AG10803 (cell line): ENCODE results near the gene HNRNPUL2.
"Not testable (repeated sequence)": the region's sequence is repeated elsewhere in the genome, so short reads cannot be mapped to it uniquely, and the experiment has no call there.

Source experiments
- DNase-seq: peaks from one replicate; pipeline ENCODE4 v3.0.0; 2010; ENCODE audit warnings: low read depth
- H3K4me3 ChIP-seq: 2 replicates; pipeline ENCODE4 v1.5.1; 2011; ENCODE audit warnings: mild to moderate bottlenecking, low read length, control low read depth
- CTCF ChIP-seq: conservative IDR thresholded peaks from 2 replicates; pipeline ENCODE4 v1.5.1; 2011; ENCODE audit warnings: mild to moderate bottlenecking, low read length, control low read depth, inconsistent platforms

HNRNPUL2 gene

GRCh38 chr11:62727165-62727871, at the start of gene HNRNPUL2:
TSS of gene HNRNPUL2 (minus strand) at chr11:62727457. CDS start at chr11:62727156, 301 bp downstream.
- DNase-seq, result peak; percentile 99
- TF ChIP-seq CTCF, result peak; percentile 38
- peak within 1 kb of the TSS; percentile 99 for H3K4me3 ChIP-seq

- no peak overlapping the region for H3K4me3 ChIP-seq
- no peak for DNase-seq
- TF ChIP-seq CTCF, result no peak
Measured at GRCh38 chr11:62775646-62776045, 48.4 kb upstream of the HNRNPUL2 start.

GRCh38 chr11:62774407-62774806, 47.1 kb upstream of the HNRNPUL2 start:
- TF ChIP-seq CTCF, result no peak
- DNase-seq, result no peak
- no peak overlapping the region for H3K4me3 ChIP-seq

GRCh38 chr11:62771144-62772021, 44.1 kb upstream of the HNRNPUL2 start, which contains the start of gene TAF6L:
TSS of gene TAF6L (plus strand) at chr11:62771396. CDS start at chr11:62775784, 4,388 bp downstream.
- no peak for TF ChIP-seq CTCF
- H3K4me3 ChIP-seq, result peak within 1 kb of the TSS; percentile 80
- DNase-seq, result peak; percentile 95

GRCh38 chr11:62770778-62771143, 43.5 kb upstream of the HNRNPUL2 start:
- peak; percentile 16 for DNase-seq
- no peak for TF ChIP-seq CTCF

GRCh38 chr11:62760867-62761227, 33.6 kb upstream of the HNRNPUL2 start:
- H3K4me3 ChIP-seq, result peak overlapping the region; percentile 93
- not testable (repeated sequence) for DNase-seq

More at GRCh38 chr11:62770778-62771143, 43.5 kb upstream of the HNRNPUL2 start:
- H3K4me3 ChIP-seq, result peak overlapping the region; percentile 80

- TF ChIP-seq CTCF, result no peak
- no peak for DNase-seq
- no peak overlapping the region for H3K4me3 ChIP-seq
Measured at GRCh38 chr11:62757846-62758788, 30.9 kb upstream of the HNRNPUL2 start.
